Measurements from ENCODE around the gene SH3BGRL3. TPM values are rescaled to one million over a fixed set of nuclear protein-coding genes. Genes with fewer than 3 reads are reported as not detected.
"Not testable (repeated sequence)": the region's sequence is repeated elsewhere in the genome, so short reads cannot be mapped to it uniquely, and the experiment has no call there.

The SH3BGRL3 gene
- total RNA-seq, 1 donor from 2014 or later = 412 TPM

DNA sequence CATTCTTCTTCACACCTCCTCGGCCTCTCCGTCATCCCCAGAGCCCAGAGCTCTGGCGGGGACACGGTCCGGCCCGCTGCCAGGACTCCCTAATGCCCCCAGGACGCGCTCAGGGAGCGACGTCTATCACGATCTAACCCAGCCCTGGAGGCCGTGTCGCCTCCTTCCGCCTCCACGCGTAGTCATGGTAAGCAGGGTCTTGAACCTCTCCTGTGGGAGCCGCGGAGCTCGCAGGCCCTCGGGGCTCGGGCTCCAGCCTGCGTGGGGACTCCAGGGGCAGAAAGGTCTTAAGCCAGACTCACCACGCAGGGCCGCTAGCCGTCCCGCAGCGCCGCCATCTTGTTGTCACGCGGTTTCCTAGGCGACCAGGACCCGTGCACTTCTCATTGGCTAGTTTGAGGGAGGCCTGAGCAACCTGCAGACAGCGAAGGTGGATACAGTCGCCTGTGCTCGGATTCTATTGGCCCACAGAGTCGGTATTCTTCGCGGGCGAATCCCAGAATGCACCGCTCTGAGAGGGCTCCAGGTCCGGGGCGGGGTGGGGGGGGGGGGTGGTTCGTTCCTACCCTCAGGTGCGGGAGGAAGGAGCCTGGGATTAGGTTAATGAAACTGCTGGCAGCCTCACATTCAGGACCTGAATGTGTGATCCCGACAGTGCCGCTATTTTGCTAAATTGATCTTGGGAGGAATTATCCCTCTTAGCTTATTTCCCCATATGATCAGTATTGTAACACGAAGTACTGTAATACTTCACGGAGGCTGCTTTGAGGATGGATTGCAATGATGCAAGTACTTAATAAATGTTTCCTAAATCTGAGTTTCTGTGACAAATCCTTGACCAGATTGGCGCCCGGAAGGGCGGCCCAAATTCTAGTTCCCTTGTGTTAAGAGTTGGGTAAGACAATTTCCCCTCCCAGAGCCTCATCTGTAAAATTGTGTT, 26.7 kb downstream of the SH3BGRL3 start, which contains the start of gene UBXN11:
UBXN11 (minus strand) TSS at position 347 of the 940 bp plus-strand sequence. CDS start 3,753 bp downstream, outside the sequence.
- TF ChIP-seq, protein P1, sequence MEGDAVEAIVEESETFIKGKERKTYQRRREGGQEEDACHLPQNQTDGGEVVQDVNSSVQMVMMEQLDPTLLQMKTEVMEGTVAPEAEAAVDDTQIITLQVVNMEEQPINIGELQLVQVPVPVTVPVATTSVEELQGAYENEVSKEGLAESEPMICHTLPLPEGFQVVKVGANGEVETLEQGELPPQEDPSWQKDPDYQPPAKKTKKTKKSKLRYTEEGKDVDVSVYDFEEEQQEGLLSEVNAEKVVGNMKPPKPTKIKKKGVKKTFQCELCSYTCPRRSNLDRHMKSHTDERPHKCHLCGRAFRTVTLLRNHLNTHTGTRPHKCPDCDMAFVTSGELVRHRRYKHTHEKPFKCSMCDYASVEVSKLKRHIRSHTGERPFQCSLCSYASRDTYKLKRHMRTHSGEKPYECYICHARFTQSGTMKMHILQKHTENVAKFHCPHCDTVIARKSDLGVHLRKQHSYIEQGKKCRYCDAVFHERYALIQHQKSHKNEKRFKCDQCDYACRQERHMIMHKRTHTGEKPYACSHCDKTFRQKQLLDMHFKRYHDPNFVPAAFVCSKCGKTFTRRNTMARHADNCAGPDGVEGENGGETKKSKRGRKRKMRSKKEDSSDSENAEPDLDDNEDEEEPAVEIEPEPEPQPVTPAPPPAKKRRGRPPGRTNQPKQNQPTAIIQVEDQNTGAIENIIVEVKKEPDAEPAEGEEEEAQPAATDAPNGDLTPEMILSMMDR (IDR thresholded peaks at IDR 0.05; ENCODE audit: partially characterized antibody, unreplicated experiment) = no peak
- Mint-ChIP-seq H3K36me3 (ENCODE audit: unreplicated experiment) (no peaks in the 10 kb centered on the region), H3K4me1 (ENCODE audit: low read depth, unreplicated experiment) (peaks cover 14% of the 10 kb centered on the region), H3K27ac (ENCODE audit: unreplicated experiment) (no peak within 1 kb of the TSS), H3K4me3 (ENCODE audit: unreplicated experiment) (peak within 1 kb of the TSS; percentile 97), H3K9me3 (ENCODE audit: unreplicated experiment) (no peaks in the 10 kb centered on the region), H3K27me3 (ENCODE audit: unreplicated experiment) (peaks cover 6% of the 10 kb centered on the region)
- peak; percentile 85 for DNase-seq

DNA sequence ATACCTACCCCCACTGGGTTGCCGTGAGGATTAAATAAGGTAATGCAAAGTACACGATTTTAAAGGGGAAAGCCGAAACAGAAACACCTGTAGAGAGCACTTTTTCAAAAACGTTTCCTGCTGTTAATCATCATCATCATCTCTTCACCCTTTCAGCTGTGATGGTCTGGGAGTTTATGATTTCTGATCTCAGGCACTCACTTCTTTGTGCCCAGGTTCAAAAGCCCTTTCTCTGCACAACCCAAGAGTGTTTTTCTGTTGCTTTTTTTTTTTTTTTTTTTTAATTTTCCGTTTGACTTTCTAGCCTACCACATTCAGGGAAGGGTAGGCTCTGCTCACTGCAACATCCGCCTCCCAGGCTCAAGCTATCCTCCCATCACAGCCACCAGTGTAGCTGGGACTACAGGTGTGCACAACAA, 27.5 kb downstream of the SH3BGRL3 start:
- Mint-ChIP-seq H3K27ac (ENCODE audit: unreplicated experiment) (no peak overlapping the region), H3K9me3 (ENCODE audit: unreplicated experiment) (no peaks in the 10 kb centered on the region), H3K4me3 (ENCODE audit: unreplicated experiment) (no peak overlapping the region), H3K36me3 (ENCODE audit: unreplicated experiment) (no peaks in the 10 kb centered on the region), H3K27me3 (ENCODE audit: unreplicated experiment) (peaks cover 5% of the 10 kb centered on the region), H3K4me1 (ENCODE audit: low read depth, unreplicated experiment) (peaks cover 11% of the 10 kb centered on the region)
- no peak for DNase-seq
- TF ChIP-seq, protein P1 (IDR thresholded peaks at IDR 0.05; ENCODE audit: partially characterized antibody, unreplicated experiment) = no peak

DNA sequence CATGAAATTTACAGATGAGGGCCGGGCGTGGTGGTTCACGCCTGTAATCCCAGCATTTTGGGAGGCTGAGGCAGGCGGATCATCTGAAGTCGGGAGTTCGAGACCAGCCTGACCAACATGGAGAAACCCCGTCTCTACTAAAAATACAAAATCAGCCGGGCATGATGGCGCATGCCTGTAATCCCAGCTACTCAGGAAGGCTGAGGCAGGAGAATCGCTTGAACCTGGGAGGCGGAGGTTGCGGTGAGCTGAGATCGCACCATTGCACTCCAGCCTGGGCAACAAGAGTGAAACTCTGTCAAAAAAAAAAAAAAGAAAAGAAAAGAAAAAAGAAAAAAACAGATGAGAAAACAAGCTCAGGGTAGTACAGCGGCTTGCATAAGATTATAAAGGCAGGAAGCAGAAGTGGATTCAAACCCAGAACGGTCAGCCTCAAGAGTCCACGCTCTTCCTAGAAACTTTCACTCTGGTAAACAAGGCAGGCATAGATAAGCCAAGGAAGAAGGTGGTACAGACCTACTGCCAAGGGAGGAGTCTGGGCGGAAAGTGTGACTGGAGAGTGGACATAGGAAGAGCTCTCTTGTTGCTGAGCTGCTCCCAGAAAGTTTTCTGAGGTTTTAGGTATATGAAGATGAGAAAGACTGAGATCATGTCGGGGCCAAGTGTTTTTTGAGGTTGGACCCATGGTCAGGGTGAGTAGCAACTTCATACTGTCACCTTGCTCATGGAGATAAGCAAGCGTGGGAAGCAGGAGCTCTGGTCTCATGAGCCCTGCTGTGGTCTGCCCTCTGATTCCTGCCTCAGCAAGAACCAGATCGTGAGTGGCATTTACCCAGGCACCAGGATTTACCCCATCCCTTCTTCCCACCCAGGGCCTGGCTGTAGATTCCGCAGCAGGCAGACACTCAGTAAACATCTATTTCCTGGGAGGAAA, 28.3 kb downstream of the SH3BGRL3 start:
- H3K27me3 Mint-ChIP-seq (ENCODE audit: unreplicated experiment); H3K4me1 Mint-ChIP-seq (ENCODE audit: low read depth, unreplicated experiment); H3K27ac Mint-ChIP-seq (ENCODE audit: unreplicated experiment); H3K4me3 Mint-ChIP-seq (ENCODE audit: unreplicated experiment); H3K9me3 Mint-ChIP-seq (ENCODE audit: unreplicated experiment); DNase-seq; H3K36me3 Mint-ChIP-seq (ENCODE audit: unreplicated experiment): not testable (repeated sequence)

DNA sequence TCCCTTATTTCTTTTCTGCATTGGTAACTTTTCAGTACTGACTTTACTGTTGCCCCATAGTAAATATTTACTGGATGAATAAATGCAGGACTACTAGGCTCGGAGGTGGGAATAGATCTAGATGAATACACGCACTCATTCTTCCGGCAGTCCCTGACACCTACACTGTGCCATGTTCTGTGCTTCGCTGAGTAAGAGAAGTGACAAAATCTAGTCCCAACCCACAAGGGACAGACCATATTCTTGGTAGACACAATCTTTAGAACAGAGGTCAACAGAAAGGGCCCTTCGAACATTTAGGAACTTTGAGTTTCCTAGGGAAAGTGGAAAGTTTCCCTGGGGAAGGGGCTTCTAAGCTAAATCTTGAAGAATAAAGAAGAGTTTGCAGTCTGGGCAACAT, 34.6 kb downstream of the SH3BGRL3 start:
- DNase-seq = no peak
- no peaks in the 10 kb centered on the region for H3K4me1 Mint-ChIP-seq (ENCODE audit: low read depth, unreplicated experiment)
- H3K27me3 Mint-ChIP-seq (ENCODE audit: unreplicated experiment) = peaks cover 1% of the 10 kb centered on the region
- no peak overlapping the region for H3K27ac Mint-ChIP-seq (ENCODE audit: unreplicated experiment)
- no peaks in the 10 kb centered on the region for H3K36me3 Mint-ChIP-seq (ENCODE audit: unreplicated experiment)
- H3K9me3 Mint-ChIP-seq (ENCODE audit: unreplicated experiment) = no peaks in the 10 kb centered on the region
- TF ChIP-seq, protein P1 (IDR thresholded peaks at IDR 0.05; ENCODE audit: partially characterized antibody, unreplicated experiment) = no peak
- no peak overlapping the region for H3K4me3 Mint-ChIP-seq (ENCODE audit: unreplicated experiment)

Measured in glutamatergic neuron (in vitro differentiated cells).